ENCODE results near the gene DMAC2.

DNA sequence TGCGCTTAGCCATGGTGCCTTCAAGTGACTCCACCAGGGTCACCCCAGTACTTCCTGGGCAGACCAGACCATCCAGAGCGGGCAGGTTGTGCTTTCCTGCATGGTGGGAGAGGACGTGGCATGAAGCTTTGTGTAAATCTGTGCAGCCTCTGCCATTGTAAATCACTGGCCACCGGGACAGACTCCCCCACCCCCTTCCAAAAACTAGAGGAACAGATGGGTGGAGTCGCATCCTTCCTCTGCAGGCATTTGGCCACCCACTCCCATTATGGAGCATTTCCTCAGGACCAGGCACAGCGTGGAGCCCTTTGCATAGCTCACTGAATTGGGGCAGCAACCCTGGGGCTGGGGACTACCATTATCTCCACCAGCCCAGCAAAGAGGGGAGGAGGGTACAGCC lies 33.9 kb downstream of the DMAC2 start:
- TF ChIP-seq EZH2 (IDR thresholded peaks at IDR 0.05; ENCODE audit: insufficient read depth, low read length) (no peak), CTCF (IDR thresholded peaks at IDR 0.05; ENCODE audit: insufficient read depth, low read depth, low read length) (no peak)
